Activated CD4-positive, alpha-beta memory T cell treated with anti-CD3 and anti-CD28 coated beads for 36 hours (primary cell): ENCODE measurements around the gene RRAS2. TPM values are rescaled to one million over a fixed set of nuclear protein-coding genes. Genes with fewer than 3 reads are reported as not detected.
"Not testable (repeated sequence)": the region's sequence is repeated elsewhere in the genome, so short reads cannot be mapped to it uniquely, and the experiment has no call there.

ENCODE experiments used
- CTCF ChIA-PET: fragments of 350-600 bp; sonication (Branson Sonifier 250); formaldehyde crosslinking; loops from one replicate; lab custom pipeline; 2021; ENCODE audit warnings: antibody characterized with exemption, inconsistent platforms; lab: Charles Lee
- POLR2A ChIA-PET: fragments of 350-600 bp; sonication (Branson Sonifier 250); formaldehyde crosslinking; loops from one replicate; lab custom pipeline; 2021; ENCODE audit warnings: antibody characterized with exemption; lab: Charles Lee
- DNase-seq: peaks from one replicate; pipeline ENCODE4 v3.0.0-alpha.2; 2020
- H3K27ac Mint-ChIP-seq: one replicate; pipeline ENCODE4 v1.8.0; 2021; ENCODE audit warnings: mixed read lengths
- H3K27me3 Mint-ChIP-seq: one replicate; pipeline ENCODE4 v1.8.0; 2021; ENCODE audit warnings: mixed read lengths
- H3K36me3 Mint-ChIP-seq: one replicate; pipeline ENCODE4 v1.8.0; 2021; ENCODE audit warnings: mixed read lengths
- H3K4me1 Mint-ChIP-seq: one replicate; pipeline ENCODE4 v1.8.0; 2021; ENCODE audit warnings: low read depth, mixed read lengths
- H3K4me3 Mint-ChIP-seq: one replicate; pipeline ENCODE4 v1.8.0; 2021; ENCODE audit warnings: mild to moderate bottlenecking, mixed read lengths
- H3K9me3 Mint-ChIP-seq: one replicate; pipeline ENCODE4 v1.8.0; 2021; ENCODE audit warnings: mixed read lengths
- intact Hi-C: fragments of 100-400 bp; cut with micrococcal nuclease; formaldehyde crosslinking; loops from one replicate; pipeline ENCODE4 v1.15.1; 2023
- total RNA-seq, 2 experiments: library from RNA; stranded (reverse); gene quantifications; one replicate each; pipeline ENCODE4 v1.2.3, GENCODE V29; 2021

Gene RRAS2
- total RNA-seq: 10 to 100 TPM; 37.7 to 39.5 TPM

DNA sequence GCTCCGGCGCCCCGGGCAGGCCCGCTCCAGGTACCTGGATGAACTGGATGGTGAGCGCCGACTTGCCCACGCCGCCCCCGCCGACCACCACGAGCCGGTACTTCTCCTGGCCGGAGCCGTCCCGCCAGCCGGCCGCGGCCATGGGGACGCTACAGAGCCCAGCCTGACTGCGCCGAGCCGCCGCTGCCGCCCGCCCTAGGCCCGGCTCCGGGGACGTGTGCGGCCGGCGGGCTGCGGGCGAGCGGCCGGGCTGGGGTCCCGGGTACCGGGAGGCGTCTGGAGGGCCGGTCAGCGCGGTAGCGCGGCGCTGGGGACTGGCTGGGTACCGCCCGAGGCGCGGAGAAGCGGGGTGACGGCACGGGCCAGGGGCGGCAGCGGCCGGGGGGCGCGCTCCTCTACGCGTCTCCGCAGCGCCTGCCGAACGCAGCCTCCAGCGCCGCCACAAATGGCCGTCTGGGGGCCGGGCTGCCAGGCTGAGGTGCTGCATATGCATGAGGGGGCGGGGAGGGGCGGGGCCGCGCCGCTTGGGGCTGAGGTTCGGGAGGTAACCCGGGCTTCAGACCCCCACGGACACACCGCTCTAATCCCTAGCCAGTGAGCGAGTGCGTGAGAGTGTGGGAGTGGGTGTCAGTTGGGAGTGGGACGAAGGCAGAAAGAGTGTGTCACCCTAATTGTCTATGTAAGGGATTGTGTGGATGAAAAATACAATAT is at the start of gene RRAS2:
Gene RRAS2, minus strand, starts transcription at position 455 of the 711 bp plus-strand sequence. Its CDS starts 313 bp downstream, at position 142.
- POLR2A ChIA-PET: interaction anchor here (0.7 kb wide), 1 partner anchor 46 kb away, joined by 3 read pairs; no protein-coding TSS in a partner anchor
- H3K27ac Mint-ChIP-seq: peak within 1 kb of the TSS; percentile 81
- intact Hi-C loops: loop anchor here (1.0 to 10.0 kb wide), 6 partner anchors 12 to 536 kb away; partner anchors contain the start of gene CYP2R1
- H3K4me3 Mint-ChIP-seq: peak within 1 kb of the TSS; percentile 92
- DNase-seq: peak; percentile 83
- peaks cover 6% of the 10 kb centered on the region for H3K36me3 Mint-ChIP-seq
- H3K4me1 Mint-ChIP-seq: peaks cover 32% of the 10 kb centered on the region
- no peaks in the 10 kb centered on the region for H3K27me3 Mint-ChIP-seq
- no peaks in the 10 kb centered on the region for H3K9me3 Mint-ChIP-seq
- CTCF ChIA-PET: interaction anchor here (1.0 kb wide), 1 partner anchor 45 kb away, joined by 3 read pairs; no protein-coding TSS in a partner anchor

GRCh38 chr11:14408612-14409011 is 49.6 kb upstream of the RRAS2 start:
- Mint-ChIP-seq H3K4me1 (peaks cover 8% of the 10 kb centered on the region), H3K9me3 (no peaks in the 10 kb centered on the region), H3K4me3 (no peak overlapping the region), H3K27ac (no peak overlapping the region), H3K36me3 (no peaks in the 10 kb centered on the region), H3K27me3 (no peaks in the 10 kb centered on the region)
- POLR2A ChIA-PET: no interaction called here
- DNase-seq: no peak
- intact Hi-C loops: no loop called here
- CTCF ChIA-PET: no interaction called here

DNA sequence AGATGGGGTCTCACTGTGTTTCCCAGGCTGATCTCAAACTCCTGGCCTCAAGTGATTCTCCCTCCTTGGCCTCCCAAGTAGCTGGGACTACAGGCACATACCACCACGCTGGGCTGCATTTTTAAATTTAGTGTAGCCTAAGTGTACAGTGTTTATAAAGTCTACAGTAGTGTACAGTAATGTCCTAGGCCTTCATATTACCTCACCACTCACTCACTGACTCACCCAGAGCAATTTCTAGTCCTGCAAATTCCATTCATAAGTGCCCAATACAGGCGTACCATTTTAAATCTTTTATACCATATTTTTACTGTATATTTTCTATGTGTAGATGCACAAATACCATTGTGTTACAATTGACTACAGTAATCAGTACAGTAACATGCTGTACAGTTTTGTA is 47.1 kb upstream of the RRAS2 start:
- H3K4me3 Mint-ChIP-seq, H3K27ac Mint-ChIP-seq, DNase-seq, CTCF ChIA-PET, H3K36me3 Mint-ChIP-seq, POLR2A ChIA-PET, H3K9me3 Mint-ChIP-seq, H3K27me3 Mint-ChIP-seq, H3K4me1 Mint-ChIP-seq, intact Hi-C loops: not testable (repeated sequence)

DNA sequence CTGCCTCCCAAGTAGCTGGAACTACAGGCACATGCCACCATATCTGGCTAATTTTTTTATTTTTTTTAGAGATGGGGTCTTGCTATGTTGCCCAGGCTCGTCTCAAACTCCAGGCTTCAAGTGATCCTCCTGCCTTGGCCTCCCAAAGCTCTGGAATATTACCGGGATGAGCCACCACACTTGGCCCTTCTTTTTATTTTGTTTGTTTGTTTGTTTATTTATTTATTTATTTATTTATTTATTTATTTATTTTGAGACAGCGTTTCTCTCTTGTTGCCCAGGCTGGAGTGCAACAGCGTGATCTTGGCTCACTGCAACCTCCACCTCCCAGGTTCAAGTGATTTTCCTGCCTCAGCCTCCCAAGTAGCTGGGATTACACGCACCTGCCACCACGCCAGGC is 44.5 kb upstream of the RRAS2 start:
- CTCF ChIA-PET: not testable (repeated sequence)

GRCh38 chr11:14399087-14399486 is 40.1 kb upstream of the RRAS2 start:
- Mint-ChIP-seq H3K9me3 (no peaks in the 10 kb centered on the region), H3K4me3 (no peak overlapping the region), H3K27ac (no peak overlapping the region), H3K27me3 (no peaks in the 10 kb centered on the region), H3K4me1 (no peaks in the 10 kb centered on the region), H3K36me3 (no peaks in the 10 kb centered on the region)
- POLR2A ChIA-PET: no interaction called here
- DNase-seq: no peak
- CTCF ChIA-PET: no interaction called here
- intact Hi-C loops: no loop called here

More for the DNA sequence above, 44.5 kb upstream of the RRAS2 start:
- H3K4me3 Mint-ChIP-seq, DNase-seq, intact Hi-C loops, H3K27ac Mint-ChIP-seq, H3K9me3 Mint-ChIP-seq, POLR2A ChIA-PET, H3K4me1 Mint-ChIP-seq, H3K27me3 Mint-ChIP-seq, H3K36me3 Mint-ChIP-seq: not testable (repeated sequence)

DNA sequence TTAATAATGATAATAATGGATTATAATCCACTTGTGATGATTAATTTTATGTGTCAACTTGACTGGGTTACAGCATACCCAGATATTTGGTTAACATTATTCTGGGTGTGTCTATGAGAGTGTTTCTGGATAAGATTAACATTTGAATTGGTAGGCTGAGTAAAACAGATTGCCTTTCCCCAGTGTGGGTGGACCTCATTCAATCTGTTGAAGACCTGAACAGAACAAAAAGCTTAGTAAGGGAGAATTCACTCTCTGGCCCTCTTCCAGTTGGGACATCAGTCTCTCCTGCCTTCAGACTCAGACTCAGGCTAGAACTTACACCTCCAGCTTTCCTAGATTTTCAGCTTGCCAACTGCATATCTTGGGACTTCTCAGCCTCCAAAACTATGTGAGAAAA is 37.3 kb upstream of the RRAS2 start:
- Mint-ChIP-seq H3K9me3 (no peaks in the 10 kb centered on the region), H3K27me3 (no peaks in the 10 kb centered on the region), H3K4me1 (peaks cover 3% of the 10 kb centered on the region), H3K36me3 (no peaks in the 10 kb centered on the region), H3K4me3 (no peak overlapping the region), H3K27ac (no peak overlapping the region)
- POLR2A ChIA-PET: no interaction called here
- DNase-seq: no peak
- intact Hi-C loops: no loop called here
- CTCF ChIA-PET: no interaction called here

- intact Hi-C loops: no loop called here
- POLR2A ChIA-PET: no interaction called here
- DNase-seq: no peak
- Mint-ChIP-seq H3K27me3 (no peaks in the 10 kb centered on the region), H3K36me3 (no peaks in the 10 kb centered on the region), H3K4me3 (no peak overlapping the region), H3K4me1 (peaks cover 3% of the 10 kb centered on the region), H3K27ac (no peak overlapping the region), H3K9me3 (no peaks in the 10 kb centered on the region)
- CTCF ChIA-PET: no interaction called here
Observed at GRCh38 chr11:14393889-14394288, 34.9 kb upstream of the RRAS2 start.

DNA sequence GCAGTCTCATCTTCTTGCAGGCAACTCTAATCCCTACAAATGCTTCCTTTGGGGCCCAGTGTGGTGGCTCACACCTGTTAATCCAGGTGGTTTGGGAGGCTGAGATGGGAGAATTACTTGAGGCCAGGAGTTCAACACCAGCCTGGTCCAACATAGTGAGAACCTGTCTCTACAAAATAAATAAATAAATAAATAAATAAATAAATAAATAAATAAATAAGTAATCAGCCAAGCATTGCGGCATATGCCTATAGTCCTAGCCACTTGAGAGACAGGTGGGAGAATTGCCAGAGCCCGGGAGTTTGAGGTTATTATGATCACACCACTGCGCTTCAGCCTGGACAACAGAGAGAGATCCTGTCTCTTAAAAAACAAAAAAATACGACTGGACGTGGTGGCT is 34.1 kb upstream of the RRAS2 start:
- Mint-ChIP-seq H3K27ac (no peak overlapping the region), H3K4me3 (no peak overlapping the region), H3K9me3 (no peaks in the 10 kb centered on the region), H3K27me3 (no peaks in the 10 kb centered on the region), H3K4me1 (peaks cover 3% of the 10 kb centered on the region), H3K36me3 (no peaks in the 10 kb centered on the region)
- no peak for DNase-seq
- ChIA-PET POLR2A (no interaction called here), CTCF (no interaction called here)
- intact Hi-C loops: no loop called here

DNA sequence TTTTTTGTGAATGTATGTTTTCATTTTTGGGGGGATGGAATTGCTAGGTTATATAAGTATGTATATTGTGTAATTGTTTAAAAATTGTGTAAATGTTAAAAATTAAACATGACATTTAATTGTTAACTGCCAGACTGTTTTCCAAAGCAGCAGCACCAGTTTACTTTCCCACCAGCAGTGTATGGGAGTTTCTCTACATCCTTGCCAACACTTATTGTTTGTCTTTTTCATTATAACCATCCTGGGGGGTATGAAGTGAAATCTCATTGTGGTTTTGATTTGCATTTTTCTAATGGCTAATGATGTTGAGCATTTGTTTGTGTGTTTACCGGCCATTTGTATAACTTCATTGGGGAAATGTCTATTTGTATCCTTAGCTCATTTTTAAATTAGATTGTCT is 31.7 kb upstream of the RRAS2 start:
- ChIA-PET CTCF (no interaction called here), POLR2A (no interaction called here)
- no peak for DNase-seq
- H3K4me1 Mint-ChIP-seq: peaks cover 3% of the 10 kb centered on the region
- intact Hi-C loops: no loop called here
- no peak overlapping the region for H3K27ac Mint-ChIP-seq
- H3K27me3 Mint-ChIP-seq: no peaks in the 10 kb centered on the region
- H3K36me3 Mint-ChIP-seq: no peaks in the 10 kb centered on the region
- no peak overlapping the region for H3K4me3 Mint-ChIP-seq
- H3K9me3 Mint-ChIP-seq: no peaks in the 10 kb centered on the region

DNA sequence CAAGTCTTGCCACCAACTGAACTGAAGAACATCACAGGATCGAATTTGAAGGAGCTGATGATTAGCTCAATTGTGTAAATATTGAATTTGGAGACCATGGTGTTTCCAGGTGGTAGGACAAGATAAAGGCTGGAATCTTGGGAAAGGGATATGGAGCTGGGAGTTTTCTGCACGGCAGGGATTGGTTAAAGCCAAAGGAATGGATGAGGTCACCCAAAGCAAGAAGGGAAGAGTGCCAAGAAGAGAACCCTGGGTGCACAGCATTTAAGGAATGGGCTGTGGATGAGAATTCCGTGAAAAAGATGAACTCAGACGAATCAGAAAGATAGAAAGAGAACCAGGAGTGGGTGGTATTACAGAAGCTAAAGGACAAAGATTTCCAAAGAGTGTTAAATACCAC is 29.4 kb upstream of the RRAS2 start:
- H3K36me3 Mint-ChIP-seq: no peaks in the 10 kb centered on the region
- no peaks in the 10 kb centered on the region for H3K9me3 Mint-ChIP-seq
- no peak for DNase-seq
- intact Hi-C loops: no loop called here
- no peaks in the 10 kb centered on the region for H3K27me3 Mint-ChIP-seq
- ChIA-PET POLR2A (no interaction called here), CTCF (no interaction called here)
- H3K4me3 Mint-ChIP-seq: no peak overlapping the region
- no peaks in the 10 kb centered on the region for H3K4me1 Mint-ChIP-seq
- H3K27ac Mint-ChIP-seq: no peak overlapping the region

- peaks cover 3% of the 10 kb centered on the region for H3K27me3 Mint-ChIP-seq
- H3K36me3 Mint-ChIP-seq: no peaks in the 10 kb centered on the region
- H3K9me3 Mint-ChIP-seq: no peaks in the 10 kb centered on the region
- H3K4me3 Mint-ChIP-seq: no peak overlapping the region
- no peaks in the 10 kb centered on the region for H3K4me1 Mint-ChIP-seq
- POLR2A ChIA-PET: interaction anchor here (0.6 kb wide), 1 partner anchor 76 kb away, joined by 3 read pairs; no protein-coding TSS in a partner anchor
- CTCF ChIA-PET: interaction anchor here (0.8 kb wide), 1 partner anchor 86 kb away, joined by 4 read pairs; no protein-coding TSS in a partner anchor
- H3K27ac Mint-ChIP-seq: no peak overlapping the region
- intact Hi-C loops: no loop called here
- no peak for DNase-seq
Observed at GRCh38 chr11:14386895-14387480, 28.0 kb upstream of the RRAS2 start.

DNA sequence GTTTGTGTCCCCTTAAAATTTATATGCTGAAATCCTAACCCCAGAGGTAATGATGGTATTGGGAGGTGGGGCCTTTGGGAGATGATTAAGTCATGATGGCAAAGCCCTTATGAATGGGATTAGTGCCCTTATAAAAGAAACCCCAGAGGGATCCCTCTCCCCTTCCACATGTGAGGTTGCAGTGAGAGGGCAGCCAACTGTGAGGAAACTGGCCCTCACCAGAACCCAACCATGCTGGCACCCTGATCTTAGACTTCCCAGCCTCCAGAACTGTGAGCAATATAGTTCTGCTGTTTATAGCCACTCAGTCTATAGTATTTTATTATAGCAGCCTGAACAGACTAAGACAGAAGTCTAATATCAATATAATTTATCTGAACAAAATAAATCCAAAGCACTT is 27.1 kb upstream of the RRAS2 start:
- ChIA-PET POLR2A (interaction anchor here (0.6 kb wide), 1 partner anchor 75 kb away, joined by 3 read pairs; no protein-coding TSS in a partner anchor), CTCF (interaction anchor here (0.8 kb wide), 1 partner anchor 85 kb away, joined by 4 read pairs; no protein-coding TSS in a partner anchor)
- no peaks in the 10 kb centered on the region for H3K9me3 Mint-ChIP-seq
- no peak for DNase-seq
- H3K4me1 Mint-ChIP-seq: no peaks in the 10 kb centered on the region
- H3K4me3 Mint-ChIP-seq: no peak overlapping the region
- H3K27me3 Mint-ChIP-seq: peaks cover 3% of the 10 kb centered on the region
- H3K36me3 Mint-ChIP-seq: no peaks in the 10 kb centered on the region
- H3K27ac Mint-ChIP-seq: no peak overlapping the region
- intact Hi-C loops: no loop called here
